Pons (tissue), 1 donor: ENCODE measurements around the gene SNORC.

Experiments
- DNase-seq: peaks from one replicate; pipeline ENCODE4 v3.0.0-alpha.2; 2016; ENCODE audit warnings: low spot score

SNORC gene

GRCh38 chr2:232926431-232926939 lies 56.4 kb downstream of the SNORC start:
- no peak for DNase-seq

GRCh38 chr2:232927032-232927792 lies 57.1 kb downstream of the SNORC start:
- DNase-seq = no peak

GRCh38 chr2:232927793-232928550 lies 57.9 kb downstream of the SNORC start:
- DNase-seq = no peak
